Right lung (tissue), 5 donors: Measurements from ENCODE around the gene TRIM39. TPM values are rescaled to one million over a fixed set of nuclear protein-coding genes. Genes with fewer than 3 reads are reported as not detected.
"Not testable (repeated sequence)": the region's sequence is repeated elsewhere in the genome, so short reads cannot be mapped to it uniquely, and the experiment has no call there.

Experiments
- DNase-seq, 2 donors: peaks; one replicate each; pipeline ENCODE4 v3.0.0-alpha.2; 2013
- polyA plus RNA-seq, 5 donors: library from polyadenylated mRNA; unstranded; fragments of 120-200 nt; gene quantifications; one replicate each; pipeline versions ENCODE4 v1.2.1 to v1.2.3, GENCODE V29; 2013; ENCODE audit warnings: inconsistent platforms in 1 of 5, low replicate concordance in 1 of 5; ENCODE audit not compliant: insufficient read length in 5 of 5, insufficient read depth in 1 of 5

Gene TRIM39
- polyA plus RNA-seq, 5 donors, result 11.3 to 14.1 (median 12.8) TPM

- no peak for DNase-seq
Observed at GRCh38 chr6:30360139-30360538, 33.4 kb downstream of the TRIM39 start.

DNA sequence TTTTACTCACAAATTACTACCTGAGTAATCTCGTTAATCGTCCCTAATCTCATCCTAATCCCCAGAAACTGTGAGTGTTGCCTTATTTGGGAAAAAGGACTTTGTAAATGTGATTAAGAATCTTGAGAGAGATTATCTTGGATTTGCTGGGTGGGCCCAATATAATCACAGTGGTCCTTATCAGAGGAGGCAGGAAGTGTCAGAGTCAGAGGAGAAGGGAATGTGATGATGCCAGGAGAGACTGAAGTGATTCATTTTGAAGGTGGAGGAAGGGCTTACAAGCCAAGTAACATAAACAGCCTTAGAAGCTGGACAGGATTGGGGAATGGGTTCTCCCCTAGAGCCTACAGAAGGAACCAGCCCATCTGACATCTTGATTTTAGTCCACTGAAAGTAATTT is 34.9 kb downstream of the TRIM39 start:
- DNase-seq, result no peak

DNA sequence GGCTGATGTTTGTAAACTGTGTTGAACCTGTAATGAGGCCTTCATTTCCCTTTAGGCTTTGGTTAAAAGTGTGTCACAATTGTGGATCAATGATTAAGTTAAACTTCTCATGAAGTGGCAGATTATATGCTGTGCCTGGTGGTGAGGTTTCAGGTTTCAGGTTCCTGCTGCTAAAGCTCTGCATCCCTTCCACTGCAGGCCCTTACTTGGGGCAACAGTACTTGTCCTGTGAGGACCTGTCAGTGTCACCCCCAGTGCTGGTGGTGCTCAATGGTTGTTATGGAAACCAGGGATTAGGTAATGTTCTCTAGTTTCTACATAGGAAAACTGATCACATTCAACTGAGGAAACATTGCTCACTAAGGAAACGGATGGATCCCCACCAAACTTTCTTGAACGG is 36.7 kb downstream of the TRIM39 start:
- no peak for DNase-seq

DNA sequence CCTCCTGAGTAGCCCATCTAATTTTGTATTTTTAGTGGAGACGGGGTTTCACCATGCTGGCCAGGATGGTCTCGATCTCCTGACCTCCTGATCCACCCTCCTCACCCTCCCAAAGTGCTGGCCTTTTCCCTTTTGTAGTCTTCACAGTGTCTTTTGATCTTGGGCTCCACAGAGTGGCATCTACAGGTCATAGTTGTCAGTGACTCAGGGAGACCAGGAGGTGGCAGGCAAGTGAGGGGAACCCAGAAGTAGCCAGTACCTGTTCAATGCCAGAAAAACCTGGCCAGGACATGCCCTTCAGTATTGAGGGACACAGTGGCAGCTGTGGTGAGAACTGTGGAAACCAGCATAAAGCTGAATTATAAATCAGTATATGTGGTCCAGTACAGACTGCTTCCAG is 37.9 kb downstream of the TRIM39 start:
- DNase-seq, result no peak

- DNase-seq, result not testable (repeated sequence)
Observed at GRCh38 chr6:30369280-30369679, 42.6 kb downstream of the TRIM39 start.

- peak in 1 of 2 donors; percentile 4 for DNase-seq
Observed at GRCh38 chr6:30378290-30378937, 51.7 kb downstream of the TRIM39 start.

GRCh38 chr6:30380464-30380863 is 53.7 kb downstream of the TRIM39 start:
- no peak for DNase-seq

- DNase-seq, result no peak
Observed at GRCh38 chr6:30386166-30386565, 59.4 kb downstream of the TRIM39 start.

DNA sequence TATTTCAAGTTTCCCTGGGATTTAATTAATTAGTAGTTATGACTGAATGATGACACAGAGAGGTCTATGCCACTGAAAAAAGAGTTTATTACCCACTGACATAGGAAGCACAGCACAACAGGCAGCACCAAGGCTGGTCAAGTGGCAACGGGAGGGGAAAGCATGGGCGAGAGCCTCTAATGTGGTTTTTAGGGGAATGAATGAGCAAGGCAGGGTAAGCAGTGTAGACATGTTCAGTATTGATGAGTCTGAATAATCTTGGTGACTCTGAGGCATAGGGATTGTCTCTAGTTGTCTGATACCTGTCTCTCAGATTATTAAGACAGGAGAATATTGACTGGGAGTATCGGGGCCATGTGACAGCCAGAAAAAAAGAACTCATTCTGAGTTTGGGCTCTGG is 64.5 kb downstream of the TRIM39 start:
- no peak for DNase-seq

Other genes starting within 250 kb of the TRIM39 start
- under 1 TPM in 3 of 5 donors, not detected in 2; 0.24 to 0.54 (median 0.27) TPM for gene TRIM31, start 213.8 kb upstream of the TRIM39 start, polyA plus RNA-seq
- gene TRIM40, start 190.8 kb upstream of the TRIM39 start, polyA plus RNA-seq, result under 1 TPM in 3 of 5 donors, not detected in 2; 0.08 to 0.14 (median 0.12) TPM
- 1 to 10 TPM in 1 of 5 donors, under 1 TPM in 4; 0.34 to 2.6 (median 0.44) TPM for gene TRIM10, start 165.7 kb upstream of the TRIM39 start, polyA plus RNA-seq
- not detected for gene TRIM15, start 163.4 kb upstream of the TRIM39 start, polyA plus RNA-seq
- gene TRIM26, start 113.5 kb upstream of the TRIM39 start, polyA plus RNA-seq, result 10 to 100 TPM; 28.8 to 34.6 (median 31.8) TPM
- gene RPP21, start 18.2 kb downstream of the TRIM39 start, polyA plus RNA-seq, result 10 to 100 TPM; 26.3 to 49.2 (median 31.7) TPM
- 100 to 1,000 TPM; 169 to 206 (median 201) TPM for gene HLA-E, start 162.6 kb downstream of the TRIM39 start, polyA plus RNA-seq
- 100 to 1,000 TPM in 3 of 5 donors, 10 to 100 TPM in 2; 88.9 to 114 (median 103) TPM for gene GNL1, start 229.6 kb downstream of the TRIM39 start, polyA plus RNA-seq
- gene PRR3, start 230.4 kb downstream of the TRIM39 start, polyA plus RNA-seq, result 10 to 100 TPM; 33.4 to 42.7 (median 36.8) TPM
- 10 to 100 TPM; 47.5 to 66.6 (median 60.3) TPM for gene ABCF1, start 244.5 kb downstream of the TRIM39 start, polyA plus RNA-seq